NCI-H82 treated with DMSO at 0.1 percent for 48 hours (cell line): Measurements from ENCODE around the gene AZGP1.
A peak's percentile ranks its signal among the peaks of the same experiment; 100 is the strongest.
"Not testable (repeated sequence)": the region's sequence is repeated elsewhere in the genome, so short reads cannot be mapped to it uniquely, and the experiment has no call there.

Experiments
- DNase-seq: peaks from one replicate; lab custom pipeline; 2025; ENCODE audit not compliant: unreplicated experiment; lab: John Stamatoyannopoulos, UW

AZGP1 gene

DNA sequence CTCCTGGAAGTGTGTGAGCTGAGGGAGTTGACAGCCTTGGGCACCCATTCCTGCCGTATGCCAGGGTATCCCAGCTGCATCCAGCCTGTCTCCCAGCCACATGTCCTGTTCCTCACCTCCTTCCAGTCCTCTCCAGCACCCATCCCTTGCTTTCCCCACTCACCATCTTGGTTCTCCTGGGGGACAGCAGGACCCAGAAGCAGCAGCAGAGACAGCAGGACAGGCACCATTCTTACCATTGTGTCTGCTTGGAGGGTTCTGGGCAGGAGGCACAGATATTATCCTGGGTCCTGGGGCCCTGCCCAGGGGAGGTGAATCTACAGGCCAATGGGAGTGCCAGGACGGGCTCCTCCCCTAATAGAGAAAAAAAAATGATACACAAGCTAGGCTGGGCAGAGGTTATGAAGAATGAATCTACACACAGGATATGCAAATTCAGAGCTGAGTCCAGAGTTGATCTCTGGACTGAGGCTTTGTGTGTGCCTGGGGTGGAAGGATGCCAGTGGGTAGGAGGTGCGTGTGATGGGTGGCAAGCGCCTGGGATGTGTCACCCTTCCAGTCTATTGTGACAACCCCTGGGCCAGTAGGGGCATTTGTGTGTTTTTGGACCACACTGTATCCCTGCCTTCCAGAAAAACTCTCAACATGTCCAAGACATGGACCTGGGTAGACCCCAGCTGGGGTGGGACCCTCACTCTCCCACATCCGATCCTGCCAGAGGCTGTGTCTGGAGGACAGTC, at the start of gene AZGP1:
AZGP1 (minus strand) TSS at position 250 of the 740 bp plus-strand sequence; CDS start at position 239, 11 bp downstream.
- no peak for DNase-seq

DNA sequence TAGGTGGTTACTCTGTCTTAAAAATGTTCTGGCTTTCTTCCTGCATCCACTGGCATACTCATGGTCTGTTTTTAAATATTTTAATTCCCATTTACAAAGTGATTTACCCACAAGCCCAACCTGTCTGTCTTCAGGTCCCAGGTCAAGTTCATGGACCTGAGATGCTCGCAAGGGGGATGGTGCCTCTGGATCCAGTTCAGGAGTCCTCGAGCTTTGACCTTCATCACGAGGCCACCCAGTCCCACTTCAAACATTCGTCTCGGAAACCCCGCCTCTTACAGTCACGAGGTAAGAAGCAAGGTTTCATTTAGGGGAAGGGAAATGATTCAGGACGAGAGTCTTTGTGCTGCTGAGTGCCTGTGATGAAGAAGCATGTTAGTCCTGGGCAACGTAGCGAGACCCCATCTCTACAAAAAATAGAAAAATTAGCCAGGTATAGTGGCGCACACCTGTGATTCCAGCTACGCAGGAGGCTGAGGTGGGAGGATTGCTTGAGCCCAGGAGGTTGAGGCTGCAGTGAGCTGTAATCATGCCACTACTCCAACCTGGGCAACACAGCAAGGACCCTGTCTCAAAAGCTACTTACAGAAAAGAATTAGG, 48.3 kb upstream of the AZGP1 start:
- DNase-seq: no peak

DNA sequence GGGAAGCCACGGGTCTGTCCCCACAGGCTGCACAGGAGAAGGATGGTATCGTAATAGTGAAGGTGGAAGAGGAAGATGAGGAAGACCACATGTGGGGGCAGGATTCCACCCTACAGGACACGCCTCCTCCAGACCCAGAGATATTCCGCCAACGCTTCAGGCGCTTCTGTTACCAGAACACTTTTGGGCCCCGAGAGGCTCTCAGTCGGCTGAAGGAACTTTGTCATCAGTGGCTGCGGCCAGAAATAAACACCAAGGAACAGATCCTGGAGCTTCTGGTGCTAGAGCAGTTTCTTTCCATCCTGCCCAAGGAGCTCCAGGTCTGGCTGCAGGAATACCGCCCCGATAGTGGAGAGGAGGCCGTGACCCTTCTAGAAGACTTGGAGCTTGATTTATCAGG, 47.7 kb upstream of the AZGP1 start:
- no peak for DNase-seq

DNA sequence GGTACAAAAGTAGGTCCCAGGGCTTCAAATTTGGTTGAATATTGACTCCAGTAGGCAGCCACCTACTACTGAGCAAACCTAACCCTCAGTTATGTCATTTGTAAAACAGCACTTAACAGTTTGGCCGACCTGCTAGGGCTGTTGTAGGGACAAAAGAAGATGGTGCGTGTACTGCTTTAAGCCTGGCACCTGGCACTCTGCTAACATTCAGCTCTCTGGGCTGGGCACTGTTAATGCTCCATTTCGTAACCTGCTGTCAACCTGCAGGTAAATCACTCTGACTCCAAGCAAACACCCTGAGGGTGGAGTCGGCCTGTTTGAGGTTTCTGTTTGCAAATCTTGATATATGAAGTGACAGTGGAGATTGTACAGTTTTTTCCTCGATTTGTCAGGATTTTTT, 46.8 kb upstream of the AZGP1 start:
- DNase-seq: no peak

DNA sequence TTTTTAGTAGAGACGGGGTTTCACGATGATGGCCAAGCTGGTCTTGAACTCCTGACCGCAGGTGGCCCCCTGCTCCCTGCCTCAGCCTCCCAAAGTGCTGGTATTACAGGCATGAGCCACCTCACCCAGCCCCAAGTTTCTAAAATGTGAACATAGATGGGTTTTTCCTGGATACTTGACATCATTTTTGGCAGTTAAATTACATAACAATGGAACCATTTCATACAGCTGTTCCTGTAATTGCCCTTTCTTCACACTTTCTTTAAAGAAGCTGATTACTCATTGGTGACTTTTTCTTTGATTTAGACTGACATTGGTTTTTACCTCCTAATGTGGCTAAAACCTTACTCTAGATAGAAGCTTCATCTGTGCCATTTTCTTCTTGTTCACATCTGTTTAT, 45.5 kb upstream of the AZGP1 start:
- DNase-seq: no peak

DNA sequence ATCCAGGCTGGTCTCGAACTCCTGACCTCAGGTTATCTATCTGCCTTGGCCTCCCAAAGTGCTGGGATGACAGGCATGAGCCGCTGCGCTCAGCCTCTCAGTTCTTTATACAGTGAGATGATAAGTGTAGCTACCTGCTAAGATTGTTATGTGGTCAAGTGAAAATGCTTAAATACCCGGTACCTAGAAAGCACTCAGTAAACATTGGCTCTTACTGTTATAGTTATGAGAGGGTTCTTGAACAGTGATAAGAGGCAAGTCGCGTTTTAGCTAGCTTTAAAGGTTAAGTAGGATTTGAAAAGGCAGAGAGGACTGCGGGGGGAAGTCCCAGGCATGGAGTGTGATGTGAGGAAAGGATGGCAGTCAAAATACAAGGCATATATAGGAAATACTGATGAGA, 44.1 kb upstream of the AZGP1 start:
- no peak for DNase-seq

DNA sequence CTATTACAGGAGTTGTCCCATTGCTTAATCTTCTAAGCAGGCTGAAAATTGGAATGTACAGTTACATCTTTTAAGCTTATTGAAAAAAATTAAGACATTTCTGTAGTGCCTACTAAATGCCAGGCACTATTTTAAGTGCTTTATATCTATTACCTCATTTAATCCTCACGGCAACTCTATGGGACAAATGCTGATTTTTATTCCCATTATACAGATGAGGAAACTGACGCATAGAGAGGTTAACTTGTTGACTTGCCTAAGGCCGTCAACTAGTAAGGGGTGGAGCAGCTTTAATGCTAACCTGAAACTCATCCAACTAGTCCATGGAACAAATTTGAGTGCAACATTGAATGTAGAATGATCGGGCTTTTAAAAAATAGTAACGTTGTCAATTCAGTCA, 42.0 kb upstream of the AZGP1 start:
- no peak for DNase-seq

DNA sequence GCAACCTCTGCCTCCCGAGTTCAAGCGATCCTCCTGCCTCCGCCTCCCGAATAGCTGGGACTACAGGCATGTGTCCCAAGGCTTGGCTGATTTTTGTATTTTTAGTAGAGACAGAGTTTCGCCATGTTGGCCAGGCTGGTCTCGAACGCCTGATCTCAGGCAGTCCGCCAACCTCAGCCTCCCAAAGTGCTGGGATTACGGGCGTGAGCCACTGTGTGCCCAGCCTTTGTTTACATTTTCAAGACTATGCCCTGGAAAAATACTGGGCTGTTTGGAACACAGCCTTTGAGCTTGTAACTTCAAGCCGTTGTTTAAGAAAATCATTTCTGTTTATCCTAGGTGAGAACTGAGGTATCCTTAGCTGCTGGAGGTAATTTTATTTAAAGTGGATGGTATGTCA, 41.5 kb upstream of the AZGP1 start:
- no peak for DNase-seq

DNA sequence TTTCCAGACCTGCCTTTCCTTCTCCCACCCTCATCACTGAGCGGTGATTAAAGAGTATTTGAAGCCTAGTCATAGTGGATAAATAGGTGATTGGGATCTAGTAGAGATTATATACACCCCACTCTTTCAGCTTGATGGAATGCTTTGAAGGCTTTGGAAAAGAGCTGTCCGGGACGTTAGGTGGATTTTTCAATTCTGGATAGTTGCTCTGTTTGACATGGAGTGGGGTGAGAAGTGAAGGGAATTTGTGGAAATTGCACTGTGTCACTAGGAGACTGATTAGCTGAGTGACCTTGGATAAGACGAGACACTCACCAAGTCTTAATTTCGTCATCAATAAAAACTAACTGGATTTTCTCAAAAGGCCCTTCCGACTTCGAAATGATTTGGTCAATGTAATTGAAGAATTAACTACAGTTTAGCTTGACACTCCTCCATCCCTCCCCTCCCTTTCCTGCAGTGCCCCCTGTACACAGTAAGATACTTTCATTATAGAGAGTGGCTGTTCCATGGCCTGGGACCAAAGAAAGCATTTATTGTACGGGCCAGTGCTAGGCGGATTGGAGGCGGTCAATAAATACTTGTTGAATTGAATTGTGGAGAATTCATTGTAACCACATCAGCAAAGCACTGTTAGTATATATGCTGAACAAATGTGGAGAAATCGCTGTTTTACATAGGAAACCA, 40.5 kb upstream of the AZGP1 start:
- DNase-seq: no peak

DNA sequence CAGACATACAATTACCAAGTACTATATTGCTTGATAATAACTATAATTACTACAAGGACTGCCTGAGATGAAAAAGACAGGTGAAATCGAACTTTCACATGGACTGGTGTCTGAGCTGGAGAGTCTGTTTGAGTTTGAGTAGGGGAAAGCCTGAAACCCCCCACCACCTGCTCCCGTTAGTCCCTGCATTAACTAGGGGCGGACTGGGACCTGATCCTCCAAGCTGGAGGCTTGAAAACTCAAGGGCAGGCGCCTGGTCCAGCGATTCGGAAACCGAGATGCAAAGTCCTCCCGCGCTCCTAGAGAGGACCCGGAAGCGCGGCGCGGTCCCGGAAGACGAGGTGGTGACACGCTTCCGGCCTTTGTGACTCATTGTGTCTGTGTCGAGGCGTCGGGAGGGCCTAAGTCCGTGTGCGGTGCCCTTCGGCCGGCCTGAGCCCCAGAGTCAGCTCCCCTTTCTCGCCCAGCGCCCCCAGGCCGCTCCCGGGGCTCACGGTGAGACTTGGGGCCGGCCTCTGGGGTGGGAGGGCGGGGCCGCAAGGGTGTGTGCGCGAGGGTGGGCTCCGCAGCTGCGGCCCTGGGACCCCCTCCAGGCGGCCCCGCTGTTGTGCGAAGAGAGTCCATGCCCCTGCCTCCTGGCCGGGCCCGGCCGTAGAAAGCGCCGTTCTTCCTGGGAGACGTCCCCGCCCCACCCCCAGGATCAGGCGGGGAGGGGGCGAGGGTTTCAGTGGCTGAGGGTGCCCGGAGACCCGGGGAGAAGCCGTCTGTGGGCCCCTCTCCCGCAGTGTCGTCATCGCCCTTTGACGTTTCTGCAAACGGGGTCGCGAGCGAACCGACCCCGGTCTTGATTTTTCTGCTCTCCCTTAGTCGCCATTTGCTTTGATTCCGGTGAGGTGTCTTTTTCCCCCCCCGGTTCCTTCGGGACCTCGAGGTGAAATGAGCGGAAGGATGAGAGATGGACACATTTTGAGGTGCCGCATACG, 39.7 kb upstream of the AZGP1 start, which contains the start of gene ZKSCAN1:
ZKSCAN1 (plus strand) TSS at position 365 of the 983 bp plus-strand sequence. CDS start 7,911 bp downstream, outside the sequence.
- peak; percentile 59 for DNase-seq

DNA sequence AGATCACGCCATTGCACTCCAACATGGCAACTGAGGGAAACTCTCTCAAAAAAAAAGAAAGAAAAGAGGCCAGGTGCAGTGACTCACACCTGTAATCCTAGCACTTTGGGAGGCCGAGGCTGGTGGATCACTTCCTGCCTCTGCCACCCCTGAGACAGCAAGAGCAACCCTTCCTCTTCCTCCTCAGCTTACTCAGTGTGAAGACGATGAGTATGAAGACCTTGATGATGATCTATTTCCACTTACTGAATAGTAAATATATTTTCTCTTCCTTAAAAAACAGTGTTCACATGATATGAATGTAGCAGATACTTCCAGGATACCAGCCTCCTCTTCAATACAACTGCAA, 37.5 kb upstream of the AZGP1 start:
- DNase-seq: no peak

DNA sequence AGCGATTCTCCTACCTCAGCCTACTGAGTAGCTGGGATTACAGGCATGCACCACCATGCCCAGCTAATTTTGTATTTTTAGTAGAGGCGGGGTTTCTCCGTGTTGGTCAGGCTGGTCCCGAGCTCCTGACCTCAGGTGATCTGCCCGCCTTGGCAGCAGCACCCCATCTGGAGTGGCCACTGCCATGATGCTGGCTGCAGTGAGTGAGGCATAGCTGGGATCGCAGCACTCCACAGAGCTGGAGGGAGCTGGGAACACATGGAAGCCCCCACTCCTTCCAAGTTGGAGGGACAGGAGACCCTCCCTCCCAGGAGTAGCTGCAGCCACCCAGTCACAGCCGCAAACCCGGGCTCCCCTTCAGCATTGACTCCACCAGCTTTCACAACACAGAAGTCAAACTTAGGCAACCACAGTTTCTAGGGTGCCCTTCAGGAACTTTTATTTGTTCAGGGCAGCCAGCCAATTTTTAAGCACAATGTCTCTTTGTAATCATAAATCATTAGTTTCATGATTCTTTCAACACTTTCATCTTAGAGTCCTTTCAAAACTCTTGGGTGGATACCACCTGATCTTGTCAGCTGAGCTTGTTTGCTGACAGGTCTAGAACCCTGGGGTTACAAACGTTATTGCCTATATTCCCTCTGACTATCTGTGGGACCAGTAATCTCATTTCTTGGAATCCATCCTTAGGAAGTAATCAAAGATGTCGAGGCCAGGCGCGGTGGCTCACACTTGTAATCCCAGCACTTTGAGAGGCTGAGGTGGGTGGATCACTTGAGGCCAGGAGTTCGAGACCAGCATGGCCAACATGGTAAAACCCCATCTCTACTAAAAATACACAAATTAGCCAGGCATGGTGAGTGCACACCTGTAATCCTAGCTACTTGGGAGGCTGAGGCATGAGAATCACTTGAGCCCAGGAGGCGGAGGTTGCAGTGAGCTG, 36.8 kb upstream of the AZGP1 start:
- not testable (repeated sequence) for DNase-seq

DNA sequence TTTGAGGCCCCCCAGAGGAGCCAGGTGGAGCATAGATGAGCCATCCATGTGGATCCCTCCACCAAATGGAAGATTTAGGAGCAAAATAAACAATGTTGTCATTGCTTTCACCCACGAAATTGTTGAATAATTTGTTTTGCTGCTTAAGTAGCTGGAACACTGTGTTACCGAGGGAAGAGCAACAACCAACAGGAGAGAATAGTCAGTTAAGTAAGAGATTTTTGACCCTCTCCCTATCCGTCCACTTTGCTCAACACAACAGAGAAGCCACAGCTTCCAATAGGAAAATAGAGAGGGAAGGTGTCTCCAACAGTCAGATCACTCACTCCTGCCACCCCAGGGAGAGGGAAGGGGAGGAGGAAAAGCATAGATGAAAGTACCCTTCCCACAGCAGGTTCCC, 35.7 kb upstream of the AZGP1 start:
- DNase-seq: no peak

DNA sequence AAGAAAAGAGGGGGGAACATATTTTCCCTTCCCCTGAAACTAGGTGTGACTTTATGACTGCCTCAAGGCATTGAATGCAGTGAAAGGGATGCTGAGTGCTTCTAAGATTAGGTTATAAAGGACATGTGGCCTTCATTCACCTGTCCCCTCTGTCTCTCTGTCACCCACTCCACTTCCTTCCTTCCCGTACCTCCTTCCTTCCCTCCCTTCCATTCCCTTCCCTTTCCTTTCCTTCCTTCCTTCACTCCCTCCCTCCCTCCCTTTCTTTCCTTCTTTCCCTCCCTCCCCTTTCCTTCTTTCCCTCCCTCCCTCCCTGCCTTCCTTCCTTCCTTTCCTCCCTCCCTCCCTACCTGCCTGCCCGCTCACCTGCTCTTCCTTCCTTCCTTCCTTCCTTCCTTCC, 35.1 kb upstream of the AZGP1 start:
- DNase-seq: no peak

DNA sequence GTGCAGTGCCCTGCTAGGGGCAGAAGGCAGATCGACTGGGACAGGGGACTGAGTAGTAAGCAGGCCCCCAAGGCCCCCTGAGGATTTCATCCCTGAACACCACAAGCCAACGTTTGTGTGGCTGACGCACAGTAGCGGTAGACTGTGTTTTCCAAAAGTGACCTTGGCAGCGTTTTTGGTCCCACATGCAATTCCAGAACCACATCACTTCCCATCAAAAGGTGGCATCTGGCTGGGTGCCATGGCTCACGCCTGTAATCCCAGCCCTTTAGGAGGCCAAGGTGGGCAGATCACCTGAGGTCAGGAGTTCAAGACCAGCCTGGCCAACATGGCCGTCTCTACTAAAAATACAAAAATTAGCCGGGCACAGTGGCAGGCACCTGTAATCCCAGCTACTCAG, 34.1 kb upstream of the AZGP1 start:
- DNase-seq: not testable (repeated sequence)

DNA sequence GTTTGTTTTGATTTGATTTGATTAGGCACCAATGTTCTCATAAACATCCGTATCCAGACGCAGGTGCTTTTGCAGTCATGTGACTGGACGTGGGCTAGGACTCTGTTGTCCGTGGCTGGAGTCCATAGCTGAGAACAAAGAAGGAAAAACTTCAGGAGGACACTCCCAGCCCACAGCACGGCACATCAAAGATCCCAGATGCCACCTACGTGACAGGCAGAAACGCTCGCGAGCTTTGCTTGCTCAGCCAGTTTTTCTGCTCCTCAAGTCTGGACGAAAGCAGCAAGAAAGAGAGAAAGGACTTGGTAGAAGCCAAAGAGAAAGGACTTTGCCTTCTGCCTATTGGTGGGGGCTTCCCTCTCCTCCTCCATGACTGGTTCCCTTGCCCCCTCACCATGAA, 32.7 kb upstream of the AZGP1 start:
- no peak for DNase-seq

DNA sequence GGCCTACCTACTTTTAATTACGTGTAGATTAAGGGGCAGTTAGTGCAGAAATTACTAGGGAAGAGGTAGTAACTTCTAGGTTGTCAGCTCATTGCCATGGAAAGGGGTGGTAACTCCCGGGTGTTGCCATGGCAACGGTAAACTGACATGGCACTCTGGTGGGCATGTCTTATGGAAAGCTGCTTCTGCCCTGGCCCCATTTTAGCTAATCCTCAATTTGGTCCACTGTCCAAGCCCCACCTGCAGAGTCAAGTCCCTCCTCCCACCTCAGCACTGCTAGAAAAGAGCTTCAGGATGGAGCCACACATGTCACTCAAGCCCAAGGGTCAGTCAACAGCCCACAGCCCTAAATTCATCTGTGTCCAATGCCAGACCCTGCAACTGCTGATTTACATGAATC, 32.1 kb upstream of the AZGP1 start:
- DNase-seq: no peak

DNA sequence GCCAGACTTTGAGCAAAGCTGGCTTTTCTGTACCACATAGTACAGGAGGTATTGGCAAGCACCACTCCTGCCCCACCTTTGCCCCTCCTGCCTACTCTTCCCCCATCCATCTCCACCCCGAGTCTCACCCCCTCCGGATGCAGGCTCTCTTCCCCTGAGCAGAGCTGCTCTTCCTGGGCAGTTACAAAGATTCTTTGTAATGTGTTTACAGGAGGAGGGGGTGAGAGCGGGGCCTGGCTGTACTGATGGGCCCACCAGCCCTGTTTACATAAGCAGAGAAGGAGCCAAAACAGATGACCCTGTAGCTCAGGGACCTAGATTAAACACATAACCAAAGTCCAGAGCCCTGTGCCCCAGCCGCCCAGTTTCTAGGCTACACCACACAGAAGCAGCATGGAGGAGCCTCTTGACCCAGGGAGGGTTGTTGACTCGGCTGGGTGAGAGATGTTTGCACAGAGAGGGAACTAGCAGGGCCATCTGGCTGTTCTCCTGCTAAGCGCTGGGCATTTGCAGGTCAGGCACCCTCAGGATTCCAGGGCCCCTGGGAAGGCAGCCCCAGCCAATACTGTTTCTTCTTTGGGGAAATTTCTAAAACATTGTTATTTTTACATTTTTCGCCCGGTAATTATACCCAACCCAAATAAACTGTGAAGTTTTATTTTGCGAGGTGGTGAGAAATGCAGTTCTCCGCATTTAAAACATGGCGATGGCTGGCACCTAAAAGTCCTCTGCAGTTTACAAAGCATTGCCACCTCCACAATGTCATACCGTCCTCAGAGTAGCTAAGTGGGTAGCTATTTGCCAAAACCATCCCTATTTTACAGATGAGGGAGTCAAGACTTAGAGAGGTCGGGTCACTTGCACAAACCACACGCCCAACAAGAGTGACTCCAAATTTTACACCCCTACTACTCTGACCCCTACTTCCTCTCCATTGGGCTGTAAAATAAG, 28.2 kb upstream of the AZGP1 start:
- DNase-seq: no peak

DNA sequence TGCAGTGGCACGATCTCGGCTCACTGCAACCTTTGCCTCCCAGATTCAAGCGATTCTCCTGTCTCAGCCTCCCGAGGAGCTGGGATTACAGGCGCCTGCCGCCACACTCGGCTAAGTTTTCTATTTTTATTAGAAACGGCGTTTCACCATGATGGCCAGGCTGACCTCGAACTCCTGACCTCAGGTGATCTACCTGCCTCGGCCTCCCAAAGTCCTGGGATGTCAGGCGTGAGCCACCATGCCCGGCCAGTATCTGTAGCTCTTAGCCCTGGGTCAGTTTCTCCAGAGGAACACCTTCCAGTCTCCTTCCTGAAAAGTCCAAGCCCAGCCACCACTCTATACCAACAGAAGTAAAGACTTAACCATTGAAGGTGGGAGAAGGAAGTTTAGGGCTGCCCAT, 24.4 kb upstream of the AZGP1 start:
- DNase-seq: no peak
